NB4 (cell line): Measurements from ENCODE around the gene DESI1.

Experiments
- DNase-seq: peaks from one replicate; pipeline ENCODE4 v3.0.0; 2010; ENCODE audit warnings: low read depth
- H3K4me3 ChIP-seq: one replicate; pipeline ENCODE4 v1.5.1; 2011; ENCODE audit warnings: mild to moderate bottlenecking, low read depth, low read length, moderate library complexity
- MYC ChIP-seq: IDR thresholded peaks from 2 replicates; pipeline ENCODE4 v1.6.1; 2011; ENCODE audit warnings: low read depth, low read length
- POLR2A ChIP-seq: IDR thresholded peaks from 2 replicates; pipeline ENCODE4 v1.6.1; 2011; ENCODE audit warnings: mild to moderate bottlenecking; ENCODE audit not compliant: insufficient read length; ENCODE audit errors: extremely low read depth
- TF ChIP-seq, protein P1 (sequence below): IDR thresholded peaks from one replicate; pipeline ENCODE4 v1.5.1; 2012; ENCODE audit warnings: low read depth, low read length
- TF ChIP-seq, protein P2 (sequence below): IDR thresholded peaks from 2 replicates; pipeline ENCODE4 v1.6.1; 2011; ENCODE audit warnings: low read depth, low read length

Gene DESI1

DNA sequence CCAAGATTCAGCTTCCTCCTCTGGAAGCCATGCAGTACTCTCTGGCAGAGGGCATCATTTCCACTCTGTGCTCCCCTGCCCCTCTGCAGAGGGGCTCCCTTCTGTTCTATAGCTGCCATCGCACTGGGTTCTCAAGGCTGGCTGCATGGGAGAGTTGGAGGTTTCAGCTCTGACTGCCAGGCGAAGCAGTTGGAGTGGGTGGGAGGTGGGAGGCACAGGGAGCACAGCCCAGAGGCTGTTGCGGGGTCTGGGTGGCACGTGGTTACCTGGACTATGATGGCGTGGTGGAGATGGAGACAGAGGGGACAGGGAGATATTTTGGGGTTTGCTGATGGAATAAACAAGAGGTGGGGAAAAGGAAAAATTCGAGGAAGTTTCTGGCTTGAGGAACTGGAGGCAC is 36.0 kb downstream of the DESI1 start:
- no peak for DNase-seq
- TF ChIP-seq, protein P1, sequence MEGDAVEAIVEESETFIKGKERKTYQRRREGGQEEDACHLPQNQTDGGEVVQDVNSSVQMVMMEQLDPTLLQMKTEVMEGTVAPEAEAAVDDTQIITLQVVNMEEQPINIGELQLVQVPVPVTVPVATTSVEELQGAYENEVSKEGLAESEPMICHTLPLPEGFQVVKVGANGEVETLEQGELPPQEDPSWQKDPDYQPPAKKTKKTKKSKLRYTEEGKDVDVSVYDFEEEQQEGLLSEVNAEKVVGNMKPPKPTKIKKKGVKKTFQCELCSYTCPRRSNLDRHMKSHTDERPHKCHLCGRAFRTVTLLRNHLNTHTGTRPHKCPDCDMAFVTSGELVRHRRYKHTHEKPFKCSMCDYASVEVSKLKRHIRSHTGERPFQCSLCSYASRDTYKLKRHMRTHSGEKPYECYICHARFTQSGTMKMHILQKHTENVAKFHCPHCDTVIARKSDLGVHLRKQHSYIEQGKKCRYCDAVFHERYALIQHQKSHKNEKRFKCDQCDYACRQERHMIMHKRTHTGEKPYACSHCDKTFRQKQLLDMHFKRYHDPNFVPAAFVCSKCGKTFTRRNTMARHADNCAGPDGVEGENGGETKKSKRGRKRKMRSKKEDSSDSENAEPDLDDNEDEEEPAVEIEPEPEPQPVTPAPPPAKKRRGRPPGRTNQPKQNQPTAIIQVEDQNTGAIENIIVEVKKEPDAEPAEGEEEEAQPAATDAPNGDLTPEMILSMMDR: no peak
- TF ChIP-seq POLR2A: no peak
- no peak for TF ChIP-seq MYC
- TF ChIP-seq, protein P2, sequence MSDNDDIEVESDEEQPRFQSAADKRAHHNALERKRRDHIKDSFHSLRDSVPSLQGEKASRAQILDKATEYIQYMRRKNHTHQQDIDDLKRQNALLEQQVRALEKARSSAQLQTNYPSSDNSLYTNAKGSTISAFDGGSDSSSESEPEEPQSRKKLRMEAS: no peak
- no peak overlapping the region for H3K4me3 ChIP-seq

DNA sequence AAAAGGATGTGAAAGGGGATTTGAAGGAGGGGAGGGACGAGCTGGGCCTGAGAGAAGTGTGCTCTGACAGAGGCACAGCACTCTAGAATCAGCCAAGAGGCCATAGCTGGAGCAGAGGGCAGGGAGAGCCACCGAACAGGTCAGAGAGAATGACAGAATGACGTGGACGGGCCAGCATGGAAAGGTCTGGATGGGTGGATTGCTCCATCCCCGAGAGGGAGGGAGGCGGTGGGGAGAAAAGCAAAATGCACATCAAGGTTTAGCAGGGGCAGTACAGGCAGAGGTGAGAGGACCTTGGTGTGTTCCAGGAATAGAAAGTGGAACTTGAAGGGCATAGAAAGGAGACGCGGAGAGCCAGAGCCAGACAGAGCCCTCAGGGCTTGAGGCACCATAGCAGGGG is 38.1 kb downstream of the DESI1 start:
- no peak for DNase-seq
- TF ChIP-seq MYC (no peak), POLR2A (no peak)
- TF ChIP-seq, protein P2: no peak
- TF ChIP-seq, protein P1: no peak

DNA sequence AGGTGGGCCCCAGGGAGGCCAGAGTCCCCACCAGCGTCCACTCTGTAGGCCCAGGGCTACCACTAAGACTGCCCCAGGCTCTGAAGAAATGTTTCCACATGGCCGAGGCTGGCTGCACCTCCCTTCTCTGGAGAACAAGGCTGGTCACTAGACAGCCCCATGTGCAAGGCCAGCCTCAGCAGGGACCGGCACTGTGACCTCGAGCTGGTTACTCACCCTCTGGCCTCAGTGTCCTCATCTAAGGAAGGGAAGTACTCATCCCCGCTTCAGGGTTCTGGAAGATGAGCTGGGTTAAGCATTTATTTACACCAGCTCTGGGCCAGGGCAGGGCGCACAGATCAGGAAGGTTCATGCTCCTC is 40.9 kb downstream of the DESI1 start:
- no peak for DNase-seq
- TF ChIP-seq, protein P2: no peak
- TF ChIP-seq, protein P1: no peak
- TF ChIP-seq POLR2A (no peak), MYC (no peak)
- no peak overlapping the region for H3K4me3 ChIP-seq

More for the DNA sequence above, 38.1 kb downstream of the DESI1 start:
- no peak overlapping the region for H3K4me3 ChIP-seq

DNA sequence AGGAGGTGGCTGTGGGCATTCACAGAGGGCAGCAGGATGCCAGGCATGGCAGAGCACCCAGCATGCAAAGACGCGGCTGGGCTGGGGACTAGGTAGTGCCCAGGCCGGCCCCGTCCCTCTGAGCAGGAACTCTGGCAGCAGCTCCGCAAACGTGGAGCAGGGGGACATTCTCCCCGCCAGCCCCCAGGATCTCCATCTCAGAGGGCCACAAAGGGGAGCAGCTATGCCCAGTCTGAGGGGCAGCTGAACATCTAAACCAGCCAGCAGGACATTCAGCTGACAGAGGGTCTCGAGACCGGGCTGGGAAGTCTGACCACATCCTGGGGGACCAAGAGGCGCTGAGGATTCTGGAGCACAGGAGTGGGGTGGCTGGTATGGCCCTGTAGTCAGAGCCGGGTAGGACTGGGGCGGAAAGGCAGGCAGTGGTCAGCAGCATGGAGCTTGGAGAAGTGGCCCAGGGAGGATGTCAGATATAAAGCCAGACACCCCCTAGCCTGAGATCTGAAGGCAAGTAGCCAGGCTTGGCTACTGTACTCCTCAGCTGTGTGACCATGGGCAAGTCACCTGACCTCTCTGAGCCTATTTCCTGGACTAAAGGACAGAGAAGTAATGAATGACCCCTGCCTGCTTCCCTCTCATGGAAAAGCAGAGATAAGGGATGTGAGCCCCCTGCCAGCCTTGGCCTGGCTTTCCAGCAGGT is 41.4 kb downstream of the DESI1 start:
- no peak overlapping the region for H3K4me3 ChIP-seq
- TF ChIP-seq POLR2A (no peak), MYC (no peak)
- TF ChIP-seq, protein P1: no peak
- TF ChIP-seq, protein P2: no peak
- DNase-seq: no peak

DNA sequence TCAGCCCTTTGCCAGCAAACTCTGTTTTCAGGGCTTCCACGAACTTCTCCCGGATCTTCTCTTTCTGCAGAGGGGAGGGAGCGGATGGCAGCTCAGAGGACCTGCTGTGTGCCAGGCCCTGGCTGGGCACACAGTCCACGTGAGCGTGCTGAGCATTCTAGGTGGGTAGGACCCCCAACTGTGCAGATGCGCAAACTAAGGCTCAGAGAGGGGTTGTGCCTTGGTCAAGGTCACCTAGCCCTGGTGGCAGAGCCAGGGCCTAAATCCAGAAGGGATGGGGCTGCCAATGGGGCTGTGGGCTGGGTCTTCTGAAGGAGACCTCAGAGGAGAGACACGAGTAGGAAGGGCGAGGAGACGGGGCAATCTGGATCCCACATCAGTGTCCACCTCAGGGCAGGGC is 42.0 kb downstream of the DESI1 start:
- no peak overlapping the region for H3K4me3 ChIP-seq
- TF ChIP-seq, protein P1: no peak
- TF ChIP-seq POLR2A: no peak
- no peak for TF ChIP-seq MYC
- TF ChIP-seq, protein P2: no peak
- DNase-seq: no peak
